Nephron progenitor cell (in vitro differentiated cells): ENCODE results near the gene TPD52L2.

ENCODE experiments used
- DNase-seq: peaks from one replicate; pipeline ENCODE4 v3.0.0; 2021
- H3K27ac Mint-ChIP-seq: 2 replicates; pipeline ENCODE4 v1.8.0; 2021; ENCODE audit warnings: mild to moderate bottlenecking, moderate library complexity, mixed read lengths
- H3K27me3 Mint-ChIP-seq: 2 replicates; pipeline ENCODE4 v1.8.0; 2021; ENCODE audit warnings: mild to moderate bottlenecking, low read depth, mixed read lengths; ENCODE audit not compliant: poor library complexity
- H3K36me3 Mint-ChIP-seq: 2 replicates; pipeline ENCODE4 v1.8.0; 2021; ENCODE audit warnings: low read depth, mixed read lengths
- H3K4me1 Mint-ChIP-seq: 2 replicates; pipeline ENCODE4 v1.8.0; 2021; ENCODE audit warnings: mixed read lengths
- H3K4me3 Mint-ChIP-seq: 2 replicates; pipeline ENCODE4 v1.8.0; 2021; ENCODE audit warnings: mild to moderate bottlenecking, moderate library complexity, mixed read lengths
- H3K9me3 Mint-ChIP-seq: 2 replicates; pipeline ENCODE4 v1.8.0; 2021; ENCODE audit warnings: mild to moderate bottlenecking, moderate library complexity, mixed read lengths
- CTCF ChIP-seq: fragments of 200-600 bp; sonication (generic); IDR thresholded peaks from 2 replicates; pipeline ENCODE4 v1.5.0; 2021; ENCODE audit warnings: antibody characterized with exemption

TPD52L2 gene

DNA sequence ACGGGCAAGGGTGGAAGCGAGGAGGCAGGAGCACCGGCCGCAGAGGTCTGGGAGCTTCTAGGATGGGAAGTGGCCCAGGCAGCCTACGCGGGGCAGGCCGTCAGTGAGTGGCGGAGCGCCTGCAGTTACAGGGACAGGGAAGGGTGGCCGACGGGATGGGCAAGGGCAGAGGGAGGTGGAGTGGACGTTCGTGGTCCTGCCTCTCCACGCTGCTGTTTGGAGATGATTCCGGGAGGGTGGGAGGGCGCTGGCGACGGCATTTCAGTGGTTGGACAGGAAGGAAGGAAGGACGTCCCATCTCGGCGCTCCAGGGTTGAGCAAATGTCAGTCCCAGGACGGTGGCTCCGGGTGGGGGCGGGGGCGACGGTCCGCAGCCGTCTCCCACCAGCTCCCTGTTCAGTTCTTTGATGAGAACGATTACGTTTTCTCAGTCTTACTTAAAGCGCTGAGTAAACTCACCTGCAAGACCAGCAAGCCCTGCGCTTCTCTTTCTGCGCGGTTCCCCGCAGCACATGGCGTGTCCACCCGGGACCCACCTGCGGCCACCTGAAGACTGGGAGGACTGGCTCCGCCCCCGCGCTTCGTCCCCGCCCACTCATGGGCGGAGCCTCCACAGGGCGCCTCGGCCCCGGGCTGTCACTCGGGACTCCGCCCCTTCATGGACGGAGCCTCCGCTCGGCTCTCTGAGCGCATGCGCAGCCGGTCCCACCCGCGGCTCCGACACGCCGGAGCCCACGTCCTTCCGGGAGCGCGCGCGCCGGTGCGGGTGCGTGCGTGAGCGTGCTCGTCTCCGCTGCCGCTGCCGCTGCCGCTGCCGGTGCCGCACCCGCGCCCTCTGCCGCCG is 29.5 kb downstream of the TPD52L2 start, which contains the start of gene DNAJC5:
TSS of gene DNAJC5 (plus strand) at position 769 of the 844 bp plus-strand sequence. CDS start 33,220 bp downstream, outside the sequence.
- peak within 1 kb of the TSS; percentile 89 for H3K4me3 Mint-ChIP-seq
- H3K27me3 Mint-ChIP-seq = peaks cover 3% of the 10 kb centered on the region
- DNase-seq = peak; percentile 94
- H3K9me3 Mint-ChIP-seq = no peaks in the 10 kb centered on the region
- no peak for TF ChIP-seq CTCF
- H3K36me3 Mint-ChIP-seq = peaks cover 23% of the 10 kb centered on the region
- peaks cover 39% of the 10 kb centered on the region for H3K4me1 Mint-ChIP-seq
- peak within 1 kb of the TSS; percentile 43 for H3K27ac Mint-ChIP-seq

- TF ChIP-seq CTCF = no peak
- H3K4me1 Mint-ChIP-seq = peaks cover 39% of the 10 kb centered on the region
- peak overlapping the region; percentile 89 for H3K4me3 Mint-ChIP-seq
- H3K36me3 Mint-ChIP-seq = peaks cover 15% of the 10 kb centered on the region
- peaks cover 3% of the 10 kb centered on the region for H3K27me3 Mint-ChIP-seq
- H3K9me3 Mint-ChIP-seq = no peaks in the 10 kb centered on the region
- no peak for DNase-seq
- H3K27ac Mint-ChIP-seq = peak overlapping the region; percentile 43
Measured at GRCh38 chr20:63895202-63895951, 30.3 kb downstream of the TPD52L2 start.

GRCh38 chr20:63895952-63896263 is 30.8 kb downstream of the TPD52L2 start:
- Mint-ChIP-seq H3K36me3 (peaks cover 13% of the 10 kb centered on the region), H3K27me3 (peaks cover 3% of the 10 kb centered on the region), H3K4me3 (peak overlapping the region; percentile 89), H3K27ac (peak overlapping the region; percentile 43), H3K4me1 (peaks cover 39% of the 10 kb centered on the region), H3K9me3 (no peaks in the 10 kb centered on the region)
- no peak for TF ChIP-seq CTCF
- DNase-seq = no peak

DNA sequence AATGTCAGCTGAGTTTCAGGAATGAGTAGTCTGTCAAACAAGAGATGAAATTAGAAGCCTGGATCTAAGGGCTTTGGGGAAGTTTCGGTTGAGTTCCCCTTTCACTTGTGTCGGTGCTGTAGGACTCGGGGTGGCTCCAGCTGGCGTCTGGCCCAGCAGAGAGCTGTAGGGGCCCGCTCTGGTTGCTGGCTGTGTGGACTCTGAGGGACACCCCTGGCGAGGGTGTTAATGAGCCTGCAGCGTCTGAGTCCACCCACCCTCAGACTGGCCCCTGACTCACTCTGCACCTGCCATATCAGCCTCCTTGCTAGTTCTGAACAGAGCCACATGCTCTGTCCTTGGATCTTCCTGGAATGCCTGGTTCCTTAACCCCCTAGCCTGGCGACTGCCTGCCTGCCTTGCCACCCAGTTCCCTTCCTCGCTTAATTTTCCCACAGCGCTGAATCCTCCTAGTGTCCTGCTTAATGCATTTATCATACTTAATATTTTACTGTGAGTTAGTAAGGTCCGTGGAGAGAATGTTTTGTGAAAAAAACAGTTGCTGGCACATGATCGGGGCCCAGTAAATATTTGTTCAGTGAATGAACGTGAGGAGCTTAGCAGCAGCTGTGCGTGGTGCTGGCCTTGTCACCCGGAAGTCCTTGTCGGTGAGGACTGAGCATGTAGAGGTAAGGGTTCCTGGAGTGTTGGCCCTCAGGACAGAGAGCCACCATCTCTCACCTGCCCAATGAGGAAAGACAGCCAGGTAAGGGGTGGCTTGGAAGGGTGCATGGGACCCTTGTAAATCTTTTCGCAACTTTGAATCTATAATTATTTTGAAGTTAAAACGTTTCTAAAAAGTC is 31.4 kb downstream of the TPD52L2 start:
- Mint-ChIP-seq H3K9me3 (no peaks in the 10 kb centered on the region), H3K27ac (peak overlapping the region; percentile 87), H3K4me3 (peak overlapping the region; percentile 89), H3K4me1 (peaks cover 39% of the 10 kb centered on the region), H3K27me3 (peaks cover 3% of the 10 kb centered on the region), H3K36me3 (peaks cover 11% of the 10 kb centered on the region)
- no peak for TF ChIP-seq CTCF
- peak; percentile 26 for DNase-seq

DNA sequence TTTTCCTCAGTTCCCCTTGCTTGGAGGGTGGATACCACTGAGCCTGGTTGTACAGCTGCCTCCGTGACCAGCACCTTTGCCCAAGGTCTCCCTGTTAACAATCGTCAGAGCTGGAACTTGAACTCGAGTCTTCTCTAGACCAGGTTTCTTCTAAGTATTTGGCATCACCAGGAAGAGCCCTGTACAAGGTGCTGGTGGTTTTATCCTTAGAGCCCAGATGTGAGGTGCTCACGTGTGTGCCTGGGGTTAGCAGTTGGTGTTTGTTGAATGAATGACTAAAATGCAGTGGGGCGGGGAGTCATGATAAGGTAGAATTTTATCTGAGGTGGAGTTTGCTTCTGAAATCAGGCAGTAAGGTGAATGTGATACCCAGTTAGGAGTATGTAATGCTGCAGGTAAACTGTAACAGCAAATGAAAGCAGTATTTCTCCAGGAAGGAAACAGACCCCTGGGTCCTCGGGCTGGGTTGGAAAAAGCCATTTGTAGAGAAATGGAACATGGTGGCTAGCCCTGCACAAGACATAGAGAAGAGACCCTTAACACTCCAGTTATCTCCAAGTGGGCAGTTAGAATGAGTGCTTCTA is 33.0 kb downstream of the TPD52L2 start:
- Mint-ChIP-seq H3K9me3 (no peaks in the 10 kb centered on the region), H3K27ac (no peak overlapping the region), H3K4me3 (no peak overlapping the region), H3K27me3 (peaks cover 3% of the 10 kb centered on the region), H3K36me3 (peaks cover 11% of the 10 kb centered on the region), H3K4me1 (peaks cover 39% of the 10 kb centered on the region)
- TF ChIP-seq CTCF = no peak
- DNase-seq = no peak
